Stimulated activated CD4-positive, alpha-beta T cell treated with anti-CD3 and anti-CD28 coated beads, TNF-alpha, amount 100 ng/mL, for 24 hours (primary cell): ENCODE measurements around the gene ACAP3.

Source experiments
- DNase-seq, 3 experiments: peaks; one replicate each; pipeline ENCODE4 v3.0.0-alpha.2; 2020; ENCODE audit warnings: low read depth in 3 of 3

Gene ACAP3

GRCh38 chr1:1245178-1245816, 62.4 kb downstream of the ACAP3 start:
- no peak for DNase-seq

- no peak for DNase-seq
Measured at GRCh38 chr1:1244192-1244811, 63.4 kb downstream of the ACAP3 start.

- no peak for DNase-seq
Measured at GRCh38 chr1:1243807-1244191, 63.9 kb downstream of the ACAP3 start.

GRCh38 chr1:1243266-1243660, 64.5 kb downstream of the ACAP3 start:
- no peak for DNase-seq

- no peak for DNase-seq
Measured at GRCh38 chr1:1242461-1243265, 65.1 kb downstream of the ACAP3 start.
